NCI-H2196 (cell line): Measurements from ENCODE around the gene NUP42.
"Not testable (repeated sequence)": the region's sequence is repeated elsewhere in the genome, so short reads cannot be mapped to it uniquely, and the experiment has no call there.

ENCODE experiments used
- DNase-seq: peaks from one replicate; lab custom pipeline; 2025; ENCODE audit not compliant: unreplicated experiment; lab: John Stamatoyannopoulos, UW

Gene NUP42

DNA sequence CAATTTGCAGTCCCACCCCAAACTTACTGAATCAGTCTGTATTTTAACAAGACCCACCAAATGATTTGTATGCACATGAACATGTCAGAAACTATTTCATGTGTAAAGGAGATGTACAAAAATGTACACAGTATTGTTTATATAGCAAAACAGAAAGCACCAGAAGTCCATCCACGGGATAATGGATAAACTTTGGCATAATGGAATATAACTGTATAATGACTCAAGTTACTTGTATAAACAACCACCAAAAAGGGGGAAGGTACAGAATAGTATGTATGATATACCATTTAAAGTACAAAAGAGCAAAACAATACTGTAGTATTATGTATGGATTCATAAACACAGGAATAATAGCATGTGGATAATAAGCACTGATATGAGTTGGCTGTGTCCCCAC, 22.4 kb downstream of the NUP42 start:
- no peak for DNase-seq

DNA sequence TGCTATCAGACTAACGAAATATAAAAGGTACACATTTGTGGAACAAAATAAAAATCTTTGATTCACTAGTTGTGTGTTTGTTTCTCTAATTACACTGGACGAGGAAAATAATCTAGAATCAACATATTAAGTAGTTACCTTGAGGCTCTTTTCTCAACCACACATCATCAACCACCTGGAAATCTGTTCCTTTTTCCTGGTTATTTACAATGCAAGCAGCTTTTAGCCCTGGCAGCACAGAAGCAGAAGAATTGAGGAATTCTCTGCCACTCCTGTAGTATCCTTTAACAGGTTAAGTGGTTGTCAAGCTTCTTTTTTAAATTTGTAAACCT, 23.7 kb downstream of the NUP42 start:
- DNase-seq = no peak

DNA sequence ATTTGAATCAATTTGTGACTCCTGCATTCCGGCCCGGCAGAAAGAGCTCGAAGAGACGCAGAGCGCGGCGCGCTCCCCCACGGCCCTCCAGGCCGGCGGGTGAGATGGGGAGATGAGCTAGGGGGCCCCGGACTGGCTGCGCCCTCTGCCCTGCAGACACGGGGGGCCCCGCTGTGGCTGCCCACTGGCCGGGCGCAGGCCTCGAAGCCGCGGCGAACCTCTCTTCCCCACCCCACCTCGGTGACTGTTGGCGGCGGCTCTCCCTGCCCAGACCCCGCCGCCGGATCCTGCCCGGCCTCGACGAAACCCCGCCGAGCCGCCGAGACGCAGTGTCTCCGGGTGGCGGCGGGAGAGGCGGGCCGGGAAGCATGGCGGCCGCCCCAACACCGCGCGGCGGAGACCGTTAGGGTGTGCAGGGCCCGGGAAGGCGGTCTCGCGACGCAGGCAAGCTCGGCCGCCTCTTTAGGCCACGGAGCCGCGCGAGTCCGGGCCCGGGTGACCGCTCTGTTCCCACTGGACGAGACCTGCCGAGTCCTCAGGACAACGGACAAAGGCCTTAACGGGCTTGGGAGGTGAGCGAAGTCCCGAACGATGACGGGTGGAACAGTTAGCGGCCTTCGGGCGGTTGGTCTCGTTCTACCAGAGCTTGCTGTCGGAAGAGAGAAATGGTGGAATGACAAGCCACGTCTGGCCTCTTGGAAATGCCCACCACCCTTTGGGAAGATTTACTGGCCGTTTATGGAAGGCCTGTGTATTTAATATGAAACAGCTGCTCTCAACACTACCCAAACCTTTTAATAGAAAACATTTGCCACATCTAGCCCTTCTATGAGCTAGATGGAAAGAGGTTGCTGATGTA, 24.3 kb downstream of the NUP42 start:
- DNase-seq = no peak

DNA sequence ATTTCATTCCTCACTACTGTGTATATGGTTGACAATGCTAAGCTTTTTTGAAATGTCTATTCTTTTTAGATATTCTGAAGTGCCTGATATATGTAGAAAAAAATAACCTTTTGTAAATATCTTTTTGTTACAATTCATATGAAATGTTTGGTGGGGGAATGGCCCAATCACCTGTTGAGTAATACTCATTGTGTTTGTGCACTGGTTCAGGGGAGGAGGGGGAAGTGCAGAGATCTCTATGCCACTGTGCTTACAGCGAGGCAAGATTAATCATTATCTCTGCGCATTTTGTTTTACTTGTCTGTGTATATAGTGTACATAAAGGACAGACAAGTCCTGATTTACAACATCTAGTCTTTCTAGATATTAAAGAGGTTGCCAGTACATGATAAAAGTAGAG, 25.2 kb downstream of the NUP42 start:
- no peak for DNase-seq

DNA sequence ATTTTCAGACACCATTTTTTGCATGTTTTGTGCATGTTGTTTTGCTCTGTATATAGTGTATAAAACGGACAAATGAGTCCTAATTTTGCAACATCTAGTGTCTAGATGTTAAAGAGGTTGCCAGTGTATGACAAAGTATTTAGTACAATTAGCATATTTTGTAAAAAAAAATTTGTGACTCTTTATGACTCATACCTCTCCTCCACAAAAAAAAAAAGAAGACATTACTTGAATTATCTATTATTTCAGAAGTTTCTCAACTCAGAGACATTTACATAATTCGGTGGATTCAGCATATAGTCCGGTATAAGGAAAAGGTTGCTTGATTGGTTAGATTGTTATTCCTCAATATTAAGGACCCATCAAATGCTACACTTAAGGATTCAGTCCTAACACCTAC, 26.0 kb downstream of the NUP42 start:
- DNase-seq = no peak

DNA sequence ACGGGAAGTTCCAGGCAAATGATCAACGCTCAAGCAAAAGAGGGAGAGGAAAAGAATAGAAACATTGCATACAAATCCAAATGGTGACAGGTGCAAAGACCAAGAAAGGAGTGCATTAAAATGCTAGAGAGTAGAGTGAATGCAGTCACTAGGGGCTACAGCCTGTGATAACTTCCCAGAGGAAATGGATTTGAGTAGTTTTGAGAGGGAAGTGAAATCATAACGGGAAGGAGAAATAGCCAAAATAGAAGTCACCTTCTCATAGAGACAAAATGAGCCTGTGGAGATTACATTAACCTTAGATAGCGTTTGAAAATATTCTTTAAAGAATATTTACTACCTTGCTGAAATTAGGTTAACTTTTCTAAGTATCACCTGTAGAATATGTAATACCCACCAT, 26.5 kb downstream of the NUP42 start:
- no peak for DNase-seq

DNA sequence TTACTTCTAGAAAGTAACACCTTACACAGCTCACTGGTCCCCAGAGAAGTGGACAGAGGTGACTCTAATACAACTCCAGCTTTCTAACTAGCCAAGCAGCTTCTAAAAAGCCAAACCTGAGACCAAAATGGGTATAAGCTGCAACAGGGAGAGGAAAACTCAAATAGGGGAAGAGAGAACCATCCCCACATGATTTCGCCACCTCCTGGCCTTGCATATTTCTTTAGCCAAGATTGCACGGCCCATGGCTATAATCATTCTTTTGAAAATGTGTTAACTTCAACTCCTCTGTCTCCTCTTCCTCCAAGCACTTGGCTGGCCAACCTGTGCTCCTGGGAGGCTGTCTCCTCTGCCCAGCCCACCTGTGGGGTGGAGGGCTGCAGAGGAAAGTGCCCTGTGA, 28.7 kb downstream of the NUP42 start:
- DNase-seq = no peak

DNA sequence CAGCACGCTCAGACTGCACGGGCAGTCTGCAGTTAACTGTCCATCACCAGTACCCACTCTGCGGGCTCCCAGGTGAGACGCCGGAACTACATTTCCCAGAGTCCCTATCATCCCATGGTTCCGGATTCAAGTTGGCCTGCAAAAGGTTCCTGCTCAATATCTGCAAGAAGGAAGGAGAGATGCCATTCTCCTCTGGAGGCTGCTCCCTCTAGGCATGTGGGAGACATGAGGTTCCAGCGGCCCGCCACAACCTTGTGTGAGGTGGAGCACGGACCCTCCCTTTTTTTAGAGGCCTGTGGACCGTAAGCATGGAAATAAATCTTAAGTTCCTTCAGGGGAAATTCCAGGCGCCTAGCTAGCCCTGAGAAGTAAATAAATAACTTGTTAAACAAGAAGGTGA, 29.7 kb downstream of the NUP42 start:
- DNase-seq = no peak

DNA sequence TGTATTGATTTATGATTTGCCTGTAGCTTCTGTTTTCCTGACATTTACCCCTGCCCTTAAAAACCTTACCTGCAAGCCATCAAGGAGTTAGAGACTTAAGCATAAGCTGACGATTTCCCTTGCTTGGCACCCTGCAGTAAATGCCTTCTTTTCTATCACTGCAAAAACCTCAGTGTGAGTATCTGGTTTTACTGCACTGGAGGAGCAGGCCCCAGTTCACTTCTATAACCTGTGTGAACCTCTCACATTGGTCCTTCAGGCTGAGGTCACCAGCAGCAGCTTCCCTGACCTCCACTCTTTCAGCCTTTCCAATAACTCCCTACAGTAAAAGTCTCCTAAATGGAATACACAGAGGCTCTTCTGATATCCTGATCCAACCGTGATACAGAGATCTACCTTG, 30.5 kb downstream of the NUP42 start:
- no peak for DNase-seq

DNA sequence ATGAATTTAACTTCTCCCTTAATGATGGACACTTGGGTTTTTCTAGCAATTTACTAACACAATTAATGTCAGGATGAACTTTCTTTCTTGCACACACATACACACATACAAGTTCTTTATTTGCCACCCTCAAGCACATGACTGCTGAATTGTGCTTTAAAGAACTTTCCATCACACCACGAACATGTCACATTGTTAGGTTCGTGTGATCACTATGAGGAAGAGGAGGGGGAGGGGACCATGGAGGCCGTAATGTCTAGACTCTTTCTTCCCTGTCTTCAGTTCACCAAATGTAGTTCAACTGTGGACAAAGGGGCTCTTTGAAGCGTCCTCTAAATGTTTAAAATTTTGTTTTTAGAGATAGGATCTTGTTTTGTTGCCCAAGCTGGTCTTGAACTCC, 31.0 kb downstream of the NUP42 start:
- no peak for DNase-seq

DNA sequence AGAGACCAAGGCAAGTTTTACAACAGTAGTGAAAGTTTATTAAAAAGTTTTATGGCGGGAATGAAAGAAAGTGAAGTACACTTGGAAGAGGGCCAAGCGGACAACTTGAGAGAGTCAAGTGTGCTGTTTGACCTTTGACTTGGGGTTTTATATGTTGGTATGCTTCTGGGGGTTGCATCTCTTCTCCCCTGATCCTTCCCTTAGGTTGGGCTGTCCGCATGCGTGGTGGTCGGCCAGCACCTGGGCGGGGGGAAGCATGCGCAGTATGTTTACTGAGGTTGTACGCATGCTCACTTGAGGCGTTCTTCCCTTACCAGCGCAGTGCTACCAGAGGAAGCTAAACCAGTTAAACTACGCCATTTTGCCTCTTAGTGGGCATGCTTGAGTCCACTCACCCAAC, 31.9 kb downstream of the NUP42 start:
- DNase-seq = no peak

DNA sequence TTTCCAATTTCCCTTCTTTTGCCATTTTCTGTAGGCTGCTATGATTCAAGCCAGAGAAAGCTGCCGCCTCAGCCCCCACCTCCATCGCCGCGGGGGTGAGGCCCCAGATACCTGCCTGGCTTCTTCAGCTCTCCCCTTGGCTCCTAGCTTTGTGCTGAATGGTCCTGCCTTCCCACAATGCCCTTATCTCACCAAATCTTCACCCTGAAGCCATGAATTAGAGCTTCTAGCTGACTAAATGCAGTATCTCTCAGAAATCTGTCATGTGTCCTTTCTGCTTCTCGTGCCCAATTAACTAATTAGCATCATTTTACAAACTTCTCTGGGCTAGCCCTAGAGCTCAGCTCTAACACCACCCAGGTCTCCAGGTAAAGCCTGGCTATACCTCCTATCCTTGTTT, 32.6 kb downstream of the NUP42 start:
- no peak for DNase-seq

DNA sequence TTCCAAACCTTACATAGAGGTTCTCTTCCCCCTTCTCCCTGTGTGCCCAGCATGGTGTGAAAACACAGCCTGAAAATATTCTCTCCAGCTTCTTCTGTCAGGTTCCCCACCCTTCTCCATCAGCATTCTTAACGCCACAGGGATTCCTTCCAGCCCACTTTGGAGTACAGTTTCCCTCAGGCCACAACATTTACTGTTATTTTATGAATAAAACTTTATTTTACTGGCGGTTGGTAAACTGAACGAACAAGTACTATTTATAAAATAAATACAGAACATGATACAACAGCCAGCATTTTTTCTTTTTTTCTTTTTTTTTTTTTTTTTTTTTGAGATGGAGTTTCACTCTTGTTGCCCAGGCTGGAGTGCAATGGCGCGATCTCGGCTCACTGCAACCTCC, 33.1 kb downstream of the NUP42 start:
- DNase-seq = no peak

DNA sequence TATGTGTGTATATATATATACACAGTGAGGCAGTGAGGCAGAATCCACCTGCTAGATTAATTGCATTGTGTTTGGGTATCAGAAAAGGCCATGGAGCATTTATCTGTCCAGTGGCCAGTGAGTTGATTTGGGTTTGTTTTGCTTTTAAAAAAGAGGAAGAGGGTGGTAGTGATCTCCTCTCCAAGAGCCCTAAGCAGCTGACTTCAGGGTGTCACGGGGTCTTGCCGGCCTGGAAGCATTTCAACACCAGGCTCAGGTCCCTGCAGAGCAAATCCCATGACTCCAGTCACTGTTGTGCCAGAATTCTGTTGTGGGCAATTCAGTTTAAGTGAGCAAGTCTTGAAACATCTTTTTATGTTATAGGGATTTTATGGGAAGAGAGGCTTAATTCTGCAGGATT, 34.2 kb downstream of the NUP42 start:
- no peak for DNase-seq

DNA sequence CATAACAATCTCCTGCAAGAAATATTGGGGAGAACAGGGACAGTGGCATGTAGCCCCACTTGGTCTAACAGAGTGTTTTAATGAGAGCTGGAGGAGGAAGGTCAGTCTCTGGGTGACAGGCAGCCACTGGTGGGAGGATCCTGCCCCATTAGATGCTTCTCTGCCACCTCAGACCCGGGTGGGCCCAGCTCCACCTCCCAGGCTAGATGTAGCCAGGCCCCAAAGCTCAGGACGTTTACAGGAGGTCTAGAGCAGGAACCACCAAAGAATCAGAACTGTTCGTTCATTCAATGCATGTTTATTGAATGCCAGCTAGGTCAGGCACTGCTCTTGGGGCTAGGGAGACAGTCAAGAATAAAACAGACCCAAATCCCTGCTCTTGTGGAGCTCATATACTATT, 36.3 kb downstream of the NUP42 start:
- DNase-seq = no peak

DNA sequence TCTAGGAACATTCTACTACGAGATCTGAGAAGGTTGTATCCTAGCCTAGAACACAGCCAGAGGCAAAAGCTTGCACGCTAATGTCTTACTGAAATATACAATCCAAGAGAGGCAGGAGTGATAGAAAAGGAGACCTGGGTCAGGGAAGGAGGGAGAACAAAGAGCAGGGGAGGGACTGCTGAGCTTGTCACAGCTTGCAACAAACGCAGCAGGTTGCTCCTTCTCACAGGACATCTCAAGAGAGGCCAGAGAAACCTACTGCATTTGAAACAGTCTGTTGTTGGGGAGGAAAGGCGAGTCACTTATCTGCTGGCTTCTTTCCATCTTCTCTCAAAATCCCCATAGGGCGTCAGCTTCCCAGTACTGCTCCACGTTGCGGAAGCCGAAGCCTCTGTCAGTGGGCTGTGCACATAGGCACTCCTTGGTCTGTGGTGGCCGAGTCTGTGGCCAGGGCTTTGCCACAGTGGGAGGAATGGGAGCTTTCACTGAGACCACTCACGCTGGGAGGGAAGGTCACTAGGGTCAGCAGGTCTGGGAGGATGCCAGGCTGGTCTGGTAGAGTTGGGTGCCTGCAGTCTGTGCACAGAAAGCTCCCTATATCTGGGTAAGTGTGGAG, 39.0 kb downstream of the NUP42 start:
- DNase-seq = no peak

DNA sequence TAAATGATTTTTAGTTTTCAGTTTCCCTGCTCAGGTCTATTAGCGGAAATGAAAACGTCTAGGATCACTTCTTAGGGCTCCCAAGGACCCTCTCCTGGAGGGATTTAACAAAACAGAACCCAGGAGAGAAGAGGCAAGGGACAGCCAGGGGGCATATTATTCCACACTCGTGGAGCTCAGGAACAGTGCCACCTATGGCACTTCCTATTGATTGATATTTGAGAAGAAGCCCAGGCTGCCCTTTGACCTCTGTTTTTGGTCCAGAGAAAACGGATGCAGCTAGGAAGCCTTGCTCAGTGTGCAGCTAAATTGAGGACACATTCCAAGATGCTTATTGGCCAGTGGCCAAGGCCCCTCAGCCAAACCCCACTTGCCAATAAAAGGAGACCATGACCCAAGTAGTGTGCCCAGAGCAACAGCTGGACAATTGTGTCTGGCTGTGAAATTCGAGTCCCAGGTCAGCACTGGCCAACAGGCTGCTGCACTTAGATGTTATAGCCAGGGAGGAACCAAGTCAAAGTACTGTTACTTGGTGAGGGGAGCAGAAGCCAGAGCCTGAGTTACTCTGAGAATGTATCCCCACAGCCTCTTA, 40.7 kb downstream of the NUP42 start:
- DNase-seq = no peak

DNA sequence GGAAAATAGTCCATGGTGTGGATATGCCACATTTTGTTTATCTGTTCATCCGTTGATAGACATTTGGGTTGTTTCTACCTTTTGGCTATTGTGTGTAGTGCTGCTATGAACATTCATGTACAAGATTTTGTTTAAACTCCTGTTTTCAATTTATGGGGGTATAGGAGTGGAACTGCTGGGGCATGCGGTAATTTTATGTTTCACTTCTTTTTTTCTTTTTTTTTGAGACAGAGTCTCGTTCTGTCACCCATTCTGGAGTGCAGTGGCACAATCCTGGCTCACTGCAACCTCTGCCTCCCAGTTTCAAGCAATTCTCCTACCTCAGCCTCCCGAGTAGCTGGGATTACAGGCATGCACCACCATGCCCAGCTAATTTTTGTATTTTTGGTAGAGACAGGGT, 42.5 kb downstream of the NUP42 start:
- not testable (repeated sequence) for DNase-seq

DNA sequence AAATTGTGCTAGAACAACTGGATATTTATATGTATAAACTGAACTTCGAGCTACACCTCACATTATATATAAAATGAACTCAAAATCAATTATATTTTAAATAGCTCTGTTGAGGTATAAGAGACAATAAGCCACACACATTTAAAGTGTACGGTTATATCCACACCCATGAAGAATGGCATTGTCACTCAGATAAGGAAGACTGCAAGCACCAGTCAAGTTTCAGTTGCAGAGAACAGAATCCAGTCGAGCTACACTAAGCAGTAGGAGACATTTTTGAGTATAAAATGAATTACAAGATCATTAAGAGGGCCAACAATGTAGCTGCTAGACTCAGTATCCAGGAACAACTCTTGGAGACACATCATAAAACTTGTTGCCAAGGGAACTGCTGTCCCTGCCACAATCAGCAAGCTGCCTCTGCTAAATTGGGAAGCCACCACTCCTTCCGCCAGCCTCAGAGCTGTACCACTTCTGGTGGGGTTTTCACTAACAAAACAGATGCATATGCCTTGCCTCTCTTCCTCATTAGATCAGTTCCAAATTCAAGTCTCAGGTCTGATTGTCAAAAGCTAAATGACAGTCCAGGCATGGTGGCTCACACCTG, 45.1 kb downstream of the NUP42 start:
- DNase-seq = no peak

DNA sequence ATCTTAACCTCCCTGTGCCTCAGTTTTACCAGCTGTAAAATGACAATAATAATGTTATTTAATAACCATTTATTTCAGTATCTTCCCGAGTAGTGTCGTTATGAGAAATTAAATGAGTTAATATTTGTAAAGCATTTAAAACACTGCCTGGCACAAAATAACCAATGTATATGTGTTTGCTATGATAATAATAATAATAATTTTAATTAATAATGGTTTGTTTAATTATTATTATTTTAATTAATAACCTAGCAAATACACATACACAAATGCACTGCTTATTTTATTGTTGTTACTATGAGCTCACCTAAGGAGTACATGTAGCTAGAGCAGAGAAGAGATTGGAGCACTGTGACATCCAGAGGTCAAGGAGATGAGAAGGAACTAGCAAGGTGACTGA, 46.6 kb downstream of the NUP42 start:
- DNase-seq = no peak

DNA sequence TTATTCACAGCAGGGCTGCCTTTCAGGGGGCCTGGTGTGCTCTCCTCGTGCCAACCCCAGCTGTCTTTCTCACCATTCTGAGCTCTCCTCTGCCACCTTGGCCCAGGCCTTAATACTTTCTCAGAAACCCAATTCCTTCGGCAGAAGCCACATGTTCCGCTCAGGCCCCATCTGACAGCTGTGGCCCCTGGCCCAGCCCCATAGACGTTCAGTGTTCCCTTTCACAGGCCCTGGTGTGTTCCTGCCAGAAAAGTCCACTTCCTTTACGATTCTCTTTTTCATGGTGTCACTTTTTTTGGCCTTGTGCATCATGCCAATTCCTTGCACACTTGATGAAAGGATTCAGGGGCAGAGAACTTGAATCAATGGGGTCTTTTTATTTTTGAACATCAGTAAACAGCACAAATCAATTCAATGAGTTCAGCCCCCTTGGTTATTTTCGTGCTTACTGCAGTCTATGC, 48.8 kb downstream of the NUP42 start:
- DNase-seq = no peak

DNA sequence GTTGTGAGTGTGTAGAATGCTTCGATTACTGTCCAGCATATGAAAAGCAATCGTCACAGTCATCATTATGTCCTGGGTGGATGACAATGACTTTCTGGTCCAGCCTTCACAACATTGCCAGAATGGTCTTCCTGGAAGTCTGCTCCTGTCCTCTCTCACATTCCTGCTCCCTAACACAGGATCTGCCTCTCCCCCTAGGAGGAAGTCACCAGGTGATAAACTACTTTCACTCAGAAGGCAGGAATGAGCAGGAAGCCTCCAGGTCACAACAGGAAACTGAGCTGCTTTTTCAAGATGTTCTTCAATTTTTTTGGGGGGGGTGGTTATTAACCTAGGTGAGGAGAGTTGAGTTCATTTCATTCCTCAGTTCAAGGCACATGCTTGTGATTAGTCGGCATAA, 51.1 kb downstream of the NUP42 start:
- DNase-seq = no peak
